DOHH2 (cell line): ENCODE measurements around the gene GABRB2.

ENCODE experiments used
- H3F3A ChIP-seq: fragments of 200-600 bp; sonication (generic), shearing (Covaris generic); 2 replicates; pipeline ENCODE4 v1.6.0; 2016; ENCODE audit warnings: antibody characterized with exemption, mild to moderate bottlenecking; ENCODE audit not compliant: control insufficient read depth, insufficient read depth
- H3K27ac ChIP-seq: fragments of 200-600 bp; sonication (generic); 2 replicates; pipeline ENCODE4 v1.5.1; 2014; ENCODE audit warnings: low read depth, mild to moderate bottlenecking, low read length, moderate library complexity
- H3K27me3 ChIP-seq: fragments of 200-600 bp; sonication (generic); 2 replicates; pipeline ENCODE4 v1.6.1; 2014; ENCODE audit warnings: mild to moderate bottlenecking, low read length, mixed read lengths; ENCODE audit not compliant: control insufficient read depth
- H3K36me3 ChIP-seq: fragments of 200-600 bp; sonication (generic); 2 replicates; pipeline ENCODE4 v1.6.1; 2014; ENCODE audit warnings: mild to moderate bottlenecking, low read length, moderate library complexity, mixed read lengths; ENCODE audit not compliant: control insufficient read depth
- H3K4me1 ChIP-seq: fragments of 200-600 bp; sonication (generic); 2 replicates; pipeline ENCODE4 v1.6.1; 2014; ENCODE audit warnings: mild to moderate bottlenecking, low read length, mixed read lengths; ENCODE audit not compliant: control insufficient read depth
- H3K4me2 ChIP-seq: fragments of 200-600 bp; sonication (generic); 2 replicates; pipeline ENCODE4 v1.6.0; 2014; ENCODE audit warnings: mild to moderate bottlenecking, low read length, moderate library complexity
- H3K4me3 ChIP-seq: fragments of 200-600 bp; sonication (generic); 2 replicates; pipeline ENCODE4 v1.5.1; 2014; ENCODE audit warnings: mild to moderate bottlenecking, low read length, mixed read lengths
- H3K79me2 ChIP-seq: fragments of 200-600 bp; sonication (generic); 2 replicates; pipeline ENCODE4 v1.6.1; 2014; ENCODE audit warnings: mild to moderate bottlenecking, low read length, mixed read lengths; ENCODE audit not compliant: control insufficient read depth
- H3K9me2 ChIP-seq: fragments of 200-600 bp; sonication (generic); replicated peaks from 2 replicates; pipeline ENCODE4 v1.6.1; 2014; ENCODE audit warnings: mild to moderate bottlenecking, low read length, mixed read lengths; ENCODE audit not compliant: control insufficient read depth
- H3K9me3 ChIP-seq: fragments of 200-600 bp; sonication (generic); 2 replicates; pipeline ENCODE4 v1.6.1; 2014; ENCODE audit warnings: antibody characterized with exemption, low read length, mixed read lengths; ENCODE audit not compliant: control insufficient read depth, insufficient read depth
- H4K20me1 ChIP-seq: fragments of 200-600 bp; sonication (generic); 2 replicates; pipeline ENCODE4 v1.6.0; 2014; ENCODE audit warnings: low read depth, mild to moderate bottlenecking, antibody characterized with exemption, low read length, moderate library complexity; ENCODE audit not compliant: control insufficient read depth, insufficient read depth
- EZH2phosphoT487 ChIP-seq: fragments of 200-600 bp; sonication (generic); IDR thresholded peaks from 2 replicates; pipeline ENCODE4 v1.6.1; 2017; ENCODE audit warnings: borderline replicate concordance, mild to moderate bottlenecking, antibody characterized with exemption, low read length, moderate library complexity, mixed read lengths
- TF ChIP-seq, protein P1 (sequence below): fragments of 200-600 bp; sonication (generic); IDR thresholded peaks from one replicate; pipeline ENCODE4 v1.5.1; 2014; ENCODE audit warnings: antibody characterized with exemption, mild to moderate bottlenecking, low read depth, low read length; ENCODE audit not compliant: poor library complexity, severe bottlenecking

GABRB2 gene

DNA sequence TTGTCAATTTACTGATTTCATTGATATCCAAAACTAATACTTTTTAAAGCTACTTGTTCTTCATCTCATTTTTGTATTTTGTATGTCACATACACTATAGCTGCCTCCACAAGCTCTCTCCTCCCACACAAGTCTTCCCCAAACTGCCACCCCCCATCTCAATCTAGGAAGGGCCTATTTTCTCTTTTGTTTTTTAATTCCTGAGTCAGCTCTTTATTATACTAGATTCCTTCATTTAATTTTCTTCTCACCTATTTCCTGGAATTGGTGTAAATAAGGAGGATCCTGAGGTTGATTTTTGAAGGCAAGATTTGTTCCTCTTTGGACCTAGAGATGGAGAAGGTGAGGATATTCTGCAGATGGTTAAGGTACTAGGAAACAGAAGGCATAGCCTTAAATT is 277.4 kb downstream of the GABRB2 start:
- Histone ChIP-seq H3K27ac (no peak overlapping the region), H3K27me3 (no peaks in the 10 kb centered on the region), H3K36me3 (no peaks in the 10 kb centered on the region), H3K9me2 (no peaks in the 10 kb centered on the region), H3F3A (no peaks in the 10 kb centered on the region), H4K20me1 (no peaks in the 10 kb centered on the region), H3K4me2 (no peak overlapping the region), H3K4me1 (no peaks in the 10 kb centered on the region), H3K79me2 (no peaks in the 10 kb centered on the region), H3K4me3 (no peak overlapping the region), H3K9me3 (no peaks in the 10 kb centered on the region)
- TF ChIP-seq, protein P1, sequence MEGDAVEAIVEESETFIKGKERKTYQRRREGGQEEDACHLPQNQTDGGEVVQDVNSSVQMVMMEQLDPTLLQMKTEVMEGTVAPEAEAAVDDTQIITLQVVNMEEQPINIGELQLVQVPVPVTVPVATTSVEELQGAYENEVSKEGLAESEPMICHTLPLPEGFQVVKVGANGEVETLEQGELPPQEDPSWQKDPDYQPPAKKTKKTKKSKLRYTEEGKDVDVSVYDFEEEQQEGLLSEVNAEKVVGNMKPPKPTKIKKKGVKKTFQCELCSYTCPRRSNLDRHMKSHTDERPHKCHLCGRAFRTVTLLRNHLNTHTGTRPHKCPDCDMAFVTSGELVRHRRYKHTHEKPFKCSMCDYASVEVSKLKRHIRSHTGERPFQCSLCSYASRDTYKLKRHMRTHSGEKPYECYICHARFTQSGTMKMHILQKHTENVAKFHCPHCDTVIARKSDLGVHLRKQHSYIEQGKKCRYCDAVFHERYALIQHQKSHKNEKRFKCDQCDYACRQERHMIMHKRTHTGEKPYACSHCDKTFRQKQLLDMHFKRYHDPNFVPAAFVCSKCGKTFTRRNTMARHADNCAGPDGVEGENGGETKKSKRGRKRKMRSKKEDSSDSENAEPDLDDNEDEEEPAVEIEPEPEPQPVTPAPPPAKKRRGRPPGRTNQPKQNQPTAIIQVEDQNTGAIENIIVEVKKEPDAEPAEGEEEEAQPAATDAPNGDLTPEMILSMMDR, result no peak
- no peak for TF ChIP-seq EZH2phosphoT487

DNA sequence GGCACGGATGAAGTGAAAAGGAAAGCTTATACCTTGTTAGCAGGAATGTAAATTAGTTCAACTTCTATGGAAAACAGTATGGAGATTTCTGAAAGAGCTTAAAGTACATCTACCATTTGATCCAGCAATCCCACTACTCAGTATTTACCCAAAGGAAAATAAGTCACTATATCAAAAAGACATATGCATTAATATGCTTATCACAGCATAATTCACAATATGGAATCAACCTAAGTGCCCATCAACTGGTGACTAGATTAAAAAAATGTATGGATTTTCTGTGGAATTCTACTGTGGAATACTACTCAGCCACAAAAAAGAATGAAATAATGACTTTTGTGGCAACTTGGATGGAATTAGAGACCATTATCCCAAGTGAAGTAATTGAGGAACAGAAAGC is 279.6 kb downstream of the GABRB2 start:
- no peak overlapping the region for H3K4me3 ChIP-seq
- no peaks in the 10 kb centered on the region for H3K79me2 ChIP-seq
- H3K27me3 ChIP-seq, result no peaks in the 10 kb centered on the region
- no peaks in the 10 kb centered on the region for H3K9me2 ChIP-seq
- no peak overlapping the region for H3K27ac ChIP-seq
- no peaks in the 10 kb centered on the region for H3K36me3 ChIP-seq
- no peaks in the 10 kb centered on the region for H4K20me1 ChIP-seq
- H3K9me3 ChIP-seq, result no peaks in the 10 kb centered on the region
- no peak for TF ChIP-seq EZH2phosphoT487
- TF ChIP-seq, protein P1, result no peak
- H3K4me1 ChIP-seq, result no peaks in the 10 kb centered on the region
- no peak overlapping the region for H3K4me2 ChIP-seq
- H3F3A ChIP-seq, result no peaks in the 10 kb centered on the region

DNA sequence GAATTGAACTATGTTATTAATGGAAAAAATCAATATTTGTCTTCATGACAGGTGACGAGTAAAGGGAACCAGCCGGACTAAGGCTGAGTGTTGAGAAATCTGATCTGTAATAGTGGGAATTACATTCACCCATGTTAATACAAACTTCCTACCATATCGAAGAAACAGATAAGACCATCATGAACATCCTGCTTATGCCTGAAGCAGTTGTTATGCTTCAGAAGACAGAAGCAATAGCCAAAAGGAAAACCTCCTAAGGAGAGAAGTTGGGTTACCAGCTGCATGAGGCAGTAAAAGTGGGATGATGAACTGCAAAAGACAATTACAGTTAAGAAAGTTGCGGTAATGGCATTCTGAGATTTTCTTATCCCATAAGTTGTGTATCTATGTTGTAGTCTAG is 281.5 kb downstream of the GABRB2 start:
- no peaks in the 10 kb centered on the region for H3K9me2 ChIP-seq
- no peaks in the 10 kb centered on the region for H3K4me1 ChIP-seq
- no peaks in the 10 kb centered on the region for H4K20me1 ChIP-seq
- no peaks in the 10 kb centered on the region for H3K27me3 ChIP-seq
- no peak overlapping the region for H3K4me3 ChIP-seq
- no peaks in the 10 kb centered on the region for H3K79me2 ChIP-seq
- no peak overlapping the region for H3K4me2 ChIP-seq
- H3F3A ChIP-seq, result no peaks in the 10 kb centered on the region
- TF ChIP-seq, protein P1, result no peak
- TF ChIP-seq EZH2phosphoT487, result no peak
- no peak overlapping the region for H3K27ac ChIP-seq
- H3K9me3 ChIP-seq, result no peaks in the 10 kb centered on the region
- no peaks in the 10 kb centered on the region for H3K36me3 ChIP-seq

DNA sequence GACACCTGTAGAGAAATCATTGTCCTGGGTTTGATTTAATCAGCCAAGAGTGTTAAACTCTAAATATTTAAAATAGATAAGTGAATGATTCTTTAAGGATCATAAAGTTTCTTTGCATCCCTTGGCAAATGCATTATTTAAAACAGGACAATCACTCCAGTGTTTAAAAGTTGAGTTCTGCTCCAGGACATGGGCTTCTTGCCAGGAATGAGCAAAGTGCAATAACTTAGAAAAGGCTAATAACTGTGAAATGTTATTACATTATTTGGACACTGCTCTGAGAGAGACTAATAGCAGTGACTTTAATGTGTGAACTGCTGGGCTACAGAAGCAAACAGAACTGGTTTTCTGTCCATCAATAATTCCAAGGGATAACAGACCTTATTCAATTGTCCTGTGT is 283.3 kb downstream of the GABRB2 start:
- no peaks in the 10 kb centered on the region for H3K79me2 ChIP-seq
- no peaks in the 10 kb centered on the region for H3K9me3 ChIP-seq
- no peak overlapping the region for H3K27ac ChIP-seq
- no peak overlapping the region for H3K4me2 ChIP-seq
- H3K4me3 ChIP-seq, result no peak overlapping the region
- H3F3A ChIP-seq, result no peaks in the 10 kb centered on the region
- no peaks in the 10 kb centered on the region for H3K9me2 ChIP-seq
- H3K4me1 ChIP-seq, result no peaks in the 10 kb centered on the region
- TF ChIP-seq, protein P1, result no peak
- no peak for TF ChIP-seq EZH2phosphoT487
- H3K27me3 ChIP-seq, result no peaks in the 10 kb centered on the region
- H4K20me1 ChIP-seq, result no peaks in the 10 kb centered on the region
- no peaks in the 10 kb centered on the region for H3K36me3 ChIP-seq
